VCaP (cell line): ENCODE measurements around the gene FAM111A.

ENCODE experiments used
- H3K27ac ChIP-seq: fragments of 450-650 bp; 2 replicates; pipeline ENCODE4 v1.5.1; 2017
- TF ChIP-seq, protein P1 (sequence below): fragments of 450-650 bp; conservative IDR thresholded peaks from 2 replicates; pipeline ENCODE4 v1.5.1; 2017; ENCODE audit warnings: mild to moderate bottlenecking, moderate library complexity

Gene FAM111A

GRCh38 chr11:59172345-59173079 lies 29.9 kb downstream of the FAM111A start:
- H3K27ac ChIP-seq, result peak overlapping the region; percentile 65
- TF ChIP-seq, protein P1, sequence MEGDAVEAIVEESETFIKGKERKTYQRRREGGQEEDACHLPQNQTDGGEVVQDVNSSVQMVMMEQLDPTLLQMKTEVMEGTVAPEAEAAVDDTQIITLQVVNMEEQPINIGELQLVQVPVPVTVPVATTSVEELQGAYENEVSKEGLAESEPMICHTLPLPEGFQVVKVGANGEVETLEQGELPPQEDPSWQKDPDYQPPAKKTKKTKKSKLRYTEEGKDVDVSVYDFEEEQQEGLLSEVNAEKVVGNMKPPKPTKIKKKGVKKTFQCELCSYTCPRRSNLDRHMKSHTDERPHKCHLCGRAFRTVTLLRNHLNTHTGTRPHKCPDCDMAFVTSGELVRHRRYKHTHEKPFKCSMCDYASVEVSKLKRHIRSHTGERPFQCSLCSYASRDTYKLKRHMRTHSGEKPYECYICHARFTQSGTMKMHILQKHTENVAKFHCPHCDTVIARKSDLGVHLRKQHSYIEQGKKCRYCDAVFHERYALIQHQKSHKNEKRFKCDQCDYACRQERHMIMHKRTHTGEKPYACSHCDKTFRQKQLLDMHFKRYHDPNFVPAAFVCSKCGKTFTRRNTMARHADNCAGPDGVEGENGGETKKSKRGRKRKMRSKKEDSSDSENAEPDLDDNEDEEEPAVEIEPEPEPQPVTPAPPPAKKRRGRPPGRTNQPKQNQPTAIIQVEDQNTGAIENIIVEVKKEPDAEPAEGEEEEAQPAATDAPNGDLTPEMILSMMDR, result no peak

DNA sequence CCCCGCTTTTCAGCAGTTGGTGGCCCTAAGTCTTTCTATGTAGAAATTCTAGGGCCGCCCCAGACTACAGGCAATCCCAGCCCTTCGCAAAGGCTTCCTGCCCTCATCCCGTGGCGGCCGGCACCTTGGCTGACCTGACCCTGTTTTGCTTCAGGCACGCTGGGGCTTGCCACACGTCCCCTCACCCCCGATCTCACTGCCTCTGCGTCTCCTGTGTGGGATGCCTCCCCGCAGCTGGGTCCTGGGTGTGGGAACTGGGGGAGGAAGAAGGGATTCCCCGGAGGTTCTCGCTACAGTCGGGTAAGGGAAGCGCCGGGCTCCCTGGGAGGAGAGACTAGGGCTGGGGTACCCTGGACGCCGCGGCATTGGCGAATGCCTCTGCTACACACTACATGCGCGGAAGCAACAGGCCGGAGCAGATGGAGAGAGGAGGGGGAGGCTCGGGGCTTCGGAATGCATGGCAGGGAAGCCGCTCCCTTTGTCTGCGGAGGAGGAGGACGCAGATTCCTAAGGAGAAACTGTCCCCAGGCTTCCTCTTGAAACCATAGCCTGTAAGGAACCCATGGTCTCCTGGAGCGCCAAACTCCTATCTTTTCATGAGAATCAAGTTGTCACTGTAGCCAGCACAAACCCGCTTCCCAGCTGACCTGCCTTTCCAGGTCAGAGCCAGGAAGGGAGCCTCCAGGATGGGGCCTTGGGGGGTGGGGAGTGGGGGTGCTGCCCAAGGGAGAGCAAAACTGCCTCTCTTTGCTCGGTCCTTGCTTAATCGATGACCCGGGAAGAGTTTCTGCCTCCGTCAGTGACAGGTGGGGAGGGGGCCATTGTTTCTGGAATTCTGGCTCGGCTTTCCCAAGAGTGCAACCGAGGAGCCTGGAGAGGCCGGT lies 30.7 kb downstream of the FAM111A start:
- TF ChIP-seq, protein P1, result no peak
- no peak overlapping the region for H3K27ac ChIP-seq

DNA sequence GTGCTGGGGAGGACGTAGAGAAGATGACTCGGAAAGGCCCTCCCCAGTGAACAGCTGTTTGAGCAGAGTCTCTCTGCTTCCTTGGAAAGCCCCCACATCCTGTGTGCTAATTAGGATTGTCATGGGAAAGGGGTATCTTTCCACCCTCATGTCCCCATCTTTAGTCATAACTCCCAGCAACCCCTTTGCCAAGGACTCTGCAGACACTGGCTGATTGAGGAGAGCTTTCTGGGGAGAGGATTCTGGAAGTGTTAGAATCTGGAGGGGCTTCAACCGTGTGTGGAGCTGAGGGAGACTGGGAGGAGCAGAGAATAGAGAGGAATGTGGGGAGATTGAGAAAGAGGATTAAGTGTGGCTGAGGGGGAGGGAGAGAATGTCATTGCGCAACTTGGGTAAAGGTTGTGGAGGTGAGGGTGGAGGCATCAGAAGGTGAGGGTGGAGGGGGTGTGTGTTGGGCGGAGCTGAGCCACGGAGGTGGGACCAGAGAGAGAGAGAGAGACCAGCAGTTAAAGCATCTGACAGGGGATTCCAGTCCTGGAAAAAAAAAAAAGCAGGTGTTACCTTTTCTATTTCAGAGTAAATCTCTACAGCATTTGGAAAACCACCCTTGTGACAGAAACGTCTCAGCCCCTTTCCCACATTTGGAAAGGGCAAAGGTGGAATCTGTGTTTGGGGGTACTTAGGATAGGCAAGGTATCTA lies 31.5 kb downstream of the FAM111A start:
- TF ChIP-seq, protein P1, result no peak
- no peak overlapping the region for H3K27ac ChIP-seq

- no peak overlapping the region for H3K27ac ChIP-seq
- TF ChIP-seq, protein P1, result no peak
Measured at GRCh38 chr11:59174664-59175033, 32.0 kb downstream of the FAM111A start.

DNA sequence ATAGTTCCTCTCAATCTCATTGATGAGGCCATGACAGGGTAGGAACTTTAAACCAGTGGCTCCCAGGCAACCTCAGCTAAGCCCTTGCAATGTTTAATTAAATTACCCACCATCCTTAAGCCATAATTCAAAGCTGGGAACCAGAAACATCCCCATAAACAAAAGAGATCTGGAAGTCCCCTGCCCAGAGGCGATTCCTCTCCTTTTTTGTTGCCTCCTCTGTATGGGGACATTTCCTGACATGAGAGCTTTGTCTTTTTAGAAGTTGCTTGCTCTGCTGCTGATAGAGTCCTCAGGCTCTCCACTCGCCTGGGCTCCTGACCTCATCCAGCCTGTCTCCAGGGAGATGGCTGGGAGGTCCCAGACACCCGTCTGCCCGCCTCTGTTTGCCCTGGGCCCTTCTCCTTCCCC lies 32.4 kb downstream of the FAM111A start:
- TF ChIP-seq, protein P1, result no peak
- H3K27ac ChIP-seq, result no peak overlapping the region

DNA sequence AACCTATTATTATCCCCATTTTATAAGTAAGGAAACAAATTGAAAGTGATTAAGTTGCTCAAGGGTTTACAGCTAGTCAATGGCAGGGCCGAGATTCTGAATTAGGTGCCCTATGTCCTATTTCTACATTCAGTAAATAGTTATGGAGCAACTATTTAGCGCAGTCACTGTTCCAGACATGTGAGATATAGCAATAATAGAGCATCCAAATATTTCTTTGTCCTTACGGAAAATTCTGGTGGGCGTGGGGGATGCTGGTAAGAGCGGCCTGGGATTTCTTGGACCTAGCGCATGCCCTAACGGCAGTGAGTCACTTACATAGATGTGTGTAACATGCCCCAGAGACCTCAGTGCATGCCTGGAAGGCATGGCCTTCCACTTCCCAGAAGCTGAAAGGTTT lies 33.7 kb downstream of the FAM111A start:
- H3K27ac ChIP-seq, result no peak overlapping the region
- TF ChIP-seq, protein P1, result no peak

DNA sequence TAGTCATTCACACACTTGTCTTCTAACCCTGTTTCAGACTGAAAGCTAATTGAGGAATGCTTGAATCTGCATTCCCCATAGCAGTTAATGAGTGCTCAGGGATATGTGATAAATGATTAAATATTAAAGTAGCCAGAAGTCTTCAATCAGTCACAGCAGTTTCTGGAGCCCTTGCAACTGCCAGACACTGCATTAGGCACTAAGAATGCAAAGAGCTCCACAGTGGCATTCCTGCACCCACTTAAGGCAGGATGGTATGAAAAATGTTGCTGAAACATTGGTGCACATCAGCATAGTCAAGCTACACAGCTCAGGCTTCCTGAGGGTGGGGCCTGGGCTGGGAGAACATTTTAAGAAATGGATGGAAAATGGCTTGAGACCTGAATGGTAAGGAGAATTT lies 35.7 kb downstream of the FAM111A start:
- TF ChIP-seq, protein P1, result no peak
- H3K27ac ChIP-seq, result no peak overlapping the region
